Astrocyte of the spinal cord (primary cell): ENCODE measurements around the gene ATP2A3.

ENCODE experiments used
- DNase-seq: peaks from one replicate; pipeline ENCODE4 v3.0.0; 2011; ENCODE audit warnings: low read depth, low spot score
- H3K4me3 ChIP-seq: 2 replicates; pipeline ENCODE4 v1.5.1; 2011; ENCODE audit warnings: low read depth, mild to moderate bottlenecking, low read length, moderate library complexity
- in situ Hi-C: cut with HindIII; loops from 2 replicates; pipeline ENCODE4 v1.10.0; 2017; ENCODE audit warnings: low sequenced_read_pairs
- TF ChIP-seq, protein P1 (sequence below): IDR thresholded peaks from 2 replicates; pipeline ENCODE4 v1.5.1; 2012; ENCODE audit warnings: low read depth, mild to moderate bottlenecking, low read length, inconsistent platforms

ATP2A3 gene

DNA sequence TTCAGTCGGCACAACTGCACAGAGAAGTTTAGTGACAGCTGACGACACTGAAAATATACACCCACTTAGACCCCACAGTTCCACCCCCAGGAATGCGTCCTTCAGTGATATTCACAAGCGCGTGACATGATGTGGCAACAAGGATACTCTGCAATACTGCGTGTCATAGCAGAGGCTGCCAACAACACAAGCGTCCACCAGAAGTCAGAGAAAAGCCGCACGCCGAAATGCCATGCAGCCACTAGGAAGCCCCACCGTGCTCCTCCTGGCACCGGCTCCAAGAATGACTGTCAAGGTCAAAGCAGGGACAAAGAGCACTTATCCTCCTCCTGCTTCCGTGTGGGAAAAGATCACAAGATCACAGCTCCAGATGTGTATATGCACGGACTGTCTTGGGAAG lies 3.5 kb downstream of the ATP2A3 start:
- in situ Hi-C loops: no loop called here
- TF ChIP-seq, protein P1, sequence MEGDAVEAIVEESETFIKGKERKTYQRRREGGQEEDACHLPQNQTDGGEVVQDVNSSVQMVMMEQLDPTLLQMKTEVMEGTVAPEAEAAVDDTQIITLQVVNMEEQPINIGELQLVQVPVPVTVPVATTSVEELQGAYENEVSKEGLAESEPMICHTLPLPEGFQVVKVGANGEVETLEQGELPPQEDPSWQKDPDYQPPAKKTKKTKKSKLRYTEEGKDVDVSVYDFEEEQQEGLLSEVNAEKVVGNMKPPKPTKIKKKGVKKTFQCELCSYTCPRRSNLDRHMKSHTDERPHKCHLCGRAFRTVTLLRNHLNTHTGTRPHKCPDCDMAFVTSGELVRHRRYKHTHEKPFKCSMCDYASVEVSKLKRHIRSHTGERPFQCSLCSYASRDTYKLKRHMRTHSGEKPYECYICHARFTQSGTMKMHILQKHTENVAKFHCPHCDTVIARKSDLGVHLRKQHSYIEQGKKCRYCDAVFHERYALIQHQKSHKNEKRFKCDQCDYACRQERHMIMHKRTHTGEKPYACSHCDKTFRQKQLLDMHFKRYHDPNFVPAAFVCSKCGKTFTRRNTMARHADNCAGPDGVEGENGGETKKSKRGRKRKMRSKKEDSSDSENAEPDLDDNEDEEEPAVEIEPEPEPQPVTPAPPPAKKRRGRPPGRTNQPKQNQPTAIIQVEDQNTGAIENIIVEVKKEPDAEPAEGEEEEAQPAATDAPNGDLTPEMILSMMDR: no peak
- DNase-seq: no peak
- H3K4me3 ChIP-seq: no peak overlapping the region

DNA sequence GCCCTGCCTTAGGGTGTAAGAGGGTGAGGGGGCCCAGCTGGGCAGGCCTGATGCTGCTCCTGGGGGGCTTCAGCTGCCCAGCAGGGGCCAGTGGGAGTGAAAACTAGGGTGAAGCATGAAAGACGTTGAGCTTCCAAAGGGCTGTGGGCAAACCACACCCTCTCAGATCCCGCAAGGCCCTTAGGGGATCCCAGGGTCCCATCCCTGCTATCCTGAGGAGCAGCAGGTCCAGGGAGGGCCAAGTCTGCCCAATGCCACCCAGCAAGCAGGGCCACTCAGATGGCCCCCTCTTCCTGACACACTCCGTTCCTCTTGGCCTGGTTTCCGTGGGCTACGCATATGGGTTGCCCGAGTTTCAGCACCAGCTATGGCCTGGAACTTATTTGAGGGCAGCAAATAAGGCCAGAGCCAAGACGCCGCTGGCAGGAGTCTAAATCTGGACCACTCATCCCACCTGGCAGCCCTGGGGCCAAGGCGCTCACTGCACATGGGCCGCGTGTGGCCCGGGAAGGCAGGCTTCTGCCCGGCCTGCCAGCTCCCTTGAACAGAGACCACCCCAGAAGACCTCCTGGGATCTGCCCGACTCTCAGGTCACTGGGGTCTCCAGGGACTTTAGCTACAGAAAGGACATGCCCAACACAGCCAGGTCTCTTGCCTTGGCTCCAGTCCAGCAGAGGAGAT lies 4.2 kb downstream of the ATP2A3 start:
- in situ Hi-C loops: no loop called here
- TF ChIP-seq, protein P1: no peak
- no peak for DNase-seq
- no peak overlapping the region for H3K4me3 ChIP-seq

DNA sequence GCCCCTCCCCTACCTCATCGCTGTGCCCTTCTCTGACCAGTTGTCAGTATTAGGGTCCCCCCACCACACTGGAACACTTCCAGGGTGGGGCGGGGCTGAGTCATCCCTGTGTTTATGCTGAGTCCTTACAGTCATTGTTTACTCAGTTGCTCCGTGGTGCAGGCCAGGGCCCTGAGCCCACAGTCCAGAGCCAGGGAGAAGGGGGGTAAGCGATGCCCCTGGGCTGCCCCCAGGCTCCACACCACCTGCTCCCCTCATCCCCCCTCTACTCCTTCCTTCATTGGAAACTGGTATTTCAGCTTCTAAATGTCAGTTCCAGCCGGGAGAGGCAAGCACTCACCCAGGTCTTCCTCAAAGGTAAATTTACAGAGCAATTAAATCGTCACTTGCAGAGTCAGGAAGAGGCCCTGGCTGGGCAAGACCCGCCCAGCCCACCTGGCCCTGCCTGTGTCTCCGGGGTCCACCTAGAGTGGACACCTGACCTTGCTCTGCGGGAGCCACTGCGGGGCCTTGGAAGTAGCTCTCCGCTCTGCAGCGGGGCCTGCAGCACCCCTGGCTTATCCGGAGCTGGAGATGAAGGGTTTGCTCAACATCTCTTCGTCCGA lies 4.8 kb downstream of the ATP2A3 start:
- no peak overlapping the region for H3K4me3 ChIP-seq
- TF ChIP-seq, protein P1: no peak
- in situ Hi-C loops: no loop called here

DNA sequence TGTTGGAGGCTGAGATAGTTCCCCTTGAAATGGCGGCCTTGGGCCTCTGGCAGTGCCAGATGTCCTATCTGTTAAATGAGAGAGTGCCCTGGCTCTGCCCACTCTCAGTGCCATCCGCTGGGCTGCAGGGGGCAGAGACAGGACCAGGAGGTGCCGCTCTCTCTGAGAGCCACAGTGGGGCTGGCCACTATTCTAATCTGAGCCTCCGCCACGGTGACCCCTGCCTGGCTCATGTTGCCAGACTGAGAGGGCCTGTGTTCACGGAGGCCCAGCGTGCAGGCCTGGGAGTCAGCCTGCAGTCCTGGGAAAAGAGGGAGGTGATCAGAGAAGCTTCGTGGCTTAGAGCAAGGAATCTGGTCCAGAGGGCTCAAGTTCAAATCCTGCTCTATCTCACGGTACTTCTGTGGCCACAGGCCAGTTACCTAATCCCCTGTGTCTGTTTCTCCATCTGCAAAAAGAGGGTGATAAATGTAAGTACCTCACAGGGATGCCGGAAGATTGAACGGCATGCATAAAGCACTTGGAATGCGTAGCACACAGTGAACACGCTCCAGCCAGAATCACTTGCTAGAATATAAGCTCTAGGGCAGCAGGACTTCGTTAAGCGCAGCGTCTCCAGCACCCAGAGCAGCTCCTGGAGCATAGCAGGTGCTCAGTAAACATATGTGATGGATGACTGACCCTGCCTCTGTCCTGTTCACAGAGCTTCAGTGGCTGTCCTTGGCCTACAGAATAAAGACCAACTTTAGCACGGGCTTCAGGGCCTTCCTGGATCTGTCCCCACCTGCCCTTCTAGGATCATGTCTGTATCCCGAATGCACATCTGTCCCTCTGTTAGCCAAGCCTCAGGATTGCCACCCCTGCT lies 6.3 kb downstream of the ATP2A3 start:
- in situ Hi-C loops: no loop called here
- DNase-seq: no peak
- TF ChIP-seq, protein P1: no peak
- H3K4me3 ChIP-seq: no peak overlapping the region

More for the DNA sequence above, 4.8 kb downstream of the ATP2A3 start:
- peak; percentile 64 for DNase-seq

DNA sequence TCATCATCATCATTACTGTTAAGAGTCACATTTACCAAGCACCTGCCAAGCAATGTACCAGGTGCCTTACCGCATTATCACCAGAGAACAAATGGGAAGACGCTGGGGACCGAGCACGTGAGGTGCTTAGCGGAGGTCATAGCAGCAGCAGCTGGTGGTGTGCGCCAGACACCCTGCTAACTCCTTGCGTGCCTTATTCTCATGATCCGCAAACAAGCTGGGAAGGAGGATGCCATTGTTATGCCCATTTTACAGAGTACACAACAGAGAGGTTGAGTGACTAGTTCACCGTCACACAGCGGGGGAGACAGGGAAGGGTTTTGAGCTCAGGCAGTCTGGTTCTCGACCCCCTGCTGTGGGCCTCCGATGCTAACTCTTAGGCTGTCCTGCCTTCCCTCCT lies 7.3 kb downstream of the ATP2A3 start:
- no peak overlapping the region for H3K4me3 ChIP-seq
- in situ Hi-C loops: no loop called here
- TF ChIP-seq, protein P1: no peak
- no peak for DNase-seq

DNA sequence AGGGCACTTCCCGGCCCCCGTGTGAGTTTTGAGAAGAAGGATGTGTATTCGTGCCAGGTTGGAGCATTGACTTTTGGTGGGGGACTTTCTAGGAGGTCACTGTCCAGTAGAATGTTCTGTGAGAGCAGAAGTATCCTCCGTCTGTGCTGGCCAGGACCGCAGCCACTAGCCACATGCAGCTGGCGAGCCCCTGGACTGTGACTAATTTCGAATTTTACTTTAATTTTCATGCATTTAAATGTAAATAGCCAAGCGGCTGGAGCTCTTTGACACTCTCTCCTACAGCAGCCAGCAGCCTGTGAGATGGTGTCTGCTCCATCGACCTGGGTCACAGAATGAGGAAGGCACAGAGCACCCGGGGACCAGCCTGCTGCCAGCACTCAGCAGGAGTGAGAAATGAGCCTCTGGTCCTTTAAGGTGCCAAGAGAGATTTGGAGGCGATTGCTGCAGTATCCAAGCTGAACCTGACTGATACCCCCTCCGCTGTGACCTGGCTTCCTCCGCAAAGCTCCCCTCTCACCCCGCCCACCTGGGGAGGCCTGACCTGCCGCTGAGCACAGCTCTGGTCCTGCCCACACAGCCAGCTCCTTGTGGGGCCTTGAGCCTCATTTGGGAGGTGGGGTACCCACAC lies 7.8 kb downstream of the ATP2A3 start:
- peak; percentile 47 for DNase-seq
- in situ Hi-C loops: no loop called here
- TF ChIP-seq, protein P1: no peak
- H3K4me3 ChIP-seq: no peak overlapping the region
